GM18873 (cell line): ENCODE results near the gene ASB5.
"Not testable (repeated sequence)": the region's sequence is repeated elsewhere in the genome, so short reads cannot be mapped to it uniquely, and the experiment has no call there.

Experiments used
- ATAC-seq: cut with Tn5 transposase; IDR thresholded peaks from one replicate; pipeline ENCODE4 v1.9.1; 2021; ENCODE audit warnings: mild to moderate bottlenecking, moderate library complexity, moderate number of reproducible peaks; ENCODE audit not compliant: unreplicated experiment, low FRiP score

Gene ASB5, protein sequence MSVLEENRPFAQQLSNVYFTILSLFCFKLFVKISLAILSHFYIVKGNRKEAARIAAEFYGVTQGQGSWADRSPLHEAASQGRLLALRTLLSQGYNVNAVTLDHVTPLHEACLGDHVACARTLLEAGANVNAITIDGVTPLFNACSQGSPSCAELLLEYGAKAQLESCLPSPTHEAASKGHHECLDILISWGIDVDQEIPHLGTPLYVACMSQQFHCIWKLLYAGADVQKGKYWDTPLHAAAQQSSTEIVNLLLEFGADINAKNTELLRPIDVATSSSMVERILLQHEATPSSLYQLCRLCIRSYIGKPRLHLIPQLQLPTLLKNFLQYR

GRCh38 chr4:176268963-176269362 lies at the start of gene ASB5:
TSS of gene ASB5 (minus strand) at chr4:176269222. CDS start at chr4:176269108, 114 bp downstream.
- no peak for ATAC-seq

GRCh38 chr4:176313596-176314336 lies 44.7 kb upstream of the ASB5 start:
- ATAC-seq: no peak

GRCh38 chr4:176309772-176310171 lies 40.8 kb upstream of the ASB5 start:
- no peak for ATAC-seq

- peak; percentile 99 for ATAC-seq
Measured at GRCh38 chr4:176309046-176309445, 40.0 kb upstream of the ASB5 start.

DNA sequence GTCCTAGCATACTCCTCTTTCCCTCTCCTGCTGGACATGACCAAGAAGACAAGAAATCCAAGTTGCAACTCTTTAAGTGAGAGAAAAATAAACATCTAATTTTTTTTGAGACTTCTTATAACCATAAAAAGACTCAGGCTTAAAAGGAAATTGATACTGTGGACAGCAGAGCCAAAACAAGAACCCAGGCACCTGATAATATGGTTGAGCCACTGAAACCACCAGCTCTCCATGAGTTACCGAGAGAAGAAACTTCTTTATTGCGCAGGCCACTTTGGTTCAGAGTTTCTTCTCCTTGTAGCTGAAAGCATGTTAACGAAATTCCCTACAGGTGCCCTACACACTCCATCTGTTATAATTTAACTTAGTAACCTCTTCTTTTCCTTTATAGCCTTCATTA lies 39.4 kb upstream of the ASB5 start:
- ATAC-seq: no peak

DNA sequence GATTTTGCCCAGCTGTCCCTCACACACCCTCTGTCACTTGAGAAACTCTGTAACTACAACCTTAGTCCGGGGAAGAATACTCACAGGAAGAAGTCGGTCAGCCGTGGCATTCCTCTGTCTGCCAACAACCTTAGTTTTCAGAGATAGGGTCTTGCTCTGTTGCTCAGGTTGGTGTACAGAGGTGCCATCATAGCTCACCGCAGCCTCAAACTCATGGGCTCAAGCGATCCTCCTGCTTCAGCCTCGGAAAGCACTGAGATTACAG lies 38.6 kb upstream of the ASB5 start:
- ATAC-seq: no peak

- ATAC-seq: no peak
Measured at GRCh38 chr4:176306837-176307665, 38.0 kb upstream of the ASB5 start.

GRCh38 chr4:176303938-176304337 lies 34.9 kb upstream of the ASB5 start:
- no peak for ATAC-seq

DNA sequence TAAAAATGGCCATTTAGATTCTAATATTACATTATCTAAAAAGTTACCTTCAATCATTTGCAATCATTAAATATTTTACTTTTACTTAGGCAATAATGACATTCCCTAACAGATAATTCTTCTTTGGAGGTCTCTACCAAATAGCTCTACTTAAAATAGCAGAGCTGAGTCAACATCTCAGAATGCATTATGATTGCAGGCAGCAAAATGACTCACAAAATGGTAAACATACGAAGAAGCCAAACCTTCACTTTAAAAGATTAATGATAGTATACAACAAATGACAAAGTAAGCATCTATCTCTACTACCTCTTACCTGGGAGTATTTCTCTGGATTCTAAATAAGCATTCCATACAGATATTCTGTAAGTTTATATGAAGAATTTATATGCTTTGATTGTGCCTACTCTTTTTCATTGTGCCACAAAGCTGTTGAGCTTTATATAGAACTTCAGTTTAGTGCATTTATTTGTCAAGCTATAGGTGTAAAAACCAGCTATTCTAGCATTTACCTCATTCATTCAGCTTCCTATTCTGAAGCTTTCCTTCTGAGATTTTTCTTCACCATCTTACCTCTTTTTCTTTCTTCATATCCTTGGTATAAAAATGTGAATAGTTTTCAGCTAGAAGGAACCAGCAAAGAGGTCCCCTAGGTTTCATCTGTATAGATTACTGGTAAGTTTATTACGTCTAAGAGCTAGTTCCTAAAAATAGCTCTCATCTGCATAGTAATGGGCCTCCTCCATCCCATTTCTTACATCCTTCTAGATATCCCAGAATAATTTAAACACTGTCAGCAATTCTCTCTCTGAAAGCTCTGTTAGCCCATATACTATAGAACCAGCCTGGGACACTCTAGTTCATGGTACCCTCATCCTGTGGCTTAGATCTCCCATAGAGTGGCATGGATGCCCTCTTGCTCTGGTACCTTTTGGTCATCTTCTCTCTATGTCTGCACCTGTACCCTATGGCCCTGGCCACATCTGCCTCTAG lies 33.6 kb upstream of the ASB5 start:
- no peak for ATAC-seq

DNA sequence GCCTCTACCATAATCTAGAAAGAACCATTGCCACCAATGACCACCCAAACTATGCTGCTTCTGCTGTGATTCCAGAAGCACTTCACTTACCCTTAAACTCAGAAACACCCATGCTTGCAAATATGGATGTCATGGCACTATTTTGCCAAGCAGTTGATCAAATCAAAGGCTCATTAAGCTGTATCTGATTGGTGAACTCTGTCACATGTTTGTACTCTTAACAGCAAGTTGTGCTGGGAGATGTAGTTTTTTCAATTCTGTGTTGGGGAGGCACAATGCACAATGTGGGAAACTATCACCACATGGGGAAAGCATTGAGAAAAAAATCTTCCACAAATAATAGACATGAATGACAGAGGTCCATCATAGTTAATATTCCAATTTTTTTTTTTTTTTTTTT lies 31.5 kb upstream of the ASB5 start:
- ATAC-seq: no peak

DNA sequence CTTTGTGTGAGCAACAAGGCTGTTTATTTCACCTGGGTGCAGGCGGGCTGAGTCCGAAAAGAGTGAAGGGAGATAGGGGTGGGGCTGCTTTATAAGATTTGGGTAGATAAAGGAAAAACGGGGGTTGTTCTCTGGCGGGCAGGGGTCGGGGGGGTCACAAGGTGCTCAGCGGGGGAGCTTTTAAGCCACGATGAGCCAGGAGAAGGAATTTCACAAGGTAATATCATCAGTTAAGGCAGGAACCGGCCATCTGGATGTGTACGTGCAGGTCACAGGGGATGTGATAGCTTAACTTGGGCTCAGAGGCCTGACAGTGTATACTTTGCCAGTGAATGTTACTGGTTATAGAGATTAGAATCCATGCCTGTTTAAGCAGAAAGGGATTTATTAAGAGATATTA lies 31.0 kb upstream of the ASB5 start:
- ATAC-seq: no peak

DNA sequence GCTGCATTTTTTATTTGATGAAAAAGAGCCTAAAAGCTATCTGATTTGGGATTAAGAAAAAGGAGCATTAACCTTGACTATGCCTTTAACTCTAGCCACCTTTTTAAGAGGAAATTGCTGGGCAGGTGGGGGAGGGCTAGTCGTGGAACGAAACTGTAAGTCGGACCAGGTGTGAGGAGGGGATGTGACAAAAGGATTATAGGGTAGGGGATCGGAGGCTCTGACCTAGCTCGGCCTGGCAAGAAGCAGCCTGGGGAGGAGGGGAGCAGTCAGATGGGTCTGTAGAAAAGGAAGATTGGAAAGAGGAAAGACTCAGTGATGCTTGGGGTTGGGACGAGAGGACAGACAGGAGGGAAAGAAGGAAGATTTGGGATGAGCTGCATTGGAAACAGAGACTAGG lies 29.6 kb upstream of the ASB5 start:
- ATAC-seq: no peak

DNA sequence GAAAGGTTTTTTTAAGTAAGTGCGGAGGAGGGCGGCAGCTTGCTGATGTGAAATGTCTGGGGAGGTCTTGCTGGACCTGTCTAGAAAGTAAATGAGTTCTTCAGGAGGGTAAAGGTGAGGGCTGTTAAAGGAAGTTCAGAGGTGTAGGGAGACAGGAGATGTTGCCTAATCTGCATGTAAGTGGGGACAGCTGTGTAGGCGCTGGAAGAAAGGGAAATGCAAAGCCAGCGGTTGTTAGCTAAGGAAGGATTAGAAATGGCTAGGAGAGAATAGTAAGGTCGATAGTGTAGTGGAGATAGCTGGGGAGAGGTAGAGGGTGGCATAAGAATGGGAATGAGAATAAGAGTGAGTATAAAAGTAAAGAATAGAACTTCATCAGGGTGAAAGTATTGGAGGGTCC lies 26.9 kb upstream of the ASB5 start:
- not testable (repeated sequence) for ATAC-seq

DNA sequence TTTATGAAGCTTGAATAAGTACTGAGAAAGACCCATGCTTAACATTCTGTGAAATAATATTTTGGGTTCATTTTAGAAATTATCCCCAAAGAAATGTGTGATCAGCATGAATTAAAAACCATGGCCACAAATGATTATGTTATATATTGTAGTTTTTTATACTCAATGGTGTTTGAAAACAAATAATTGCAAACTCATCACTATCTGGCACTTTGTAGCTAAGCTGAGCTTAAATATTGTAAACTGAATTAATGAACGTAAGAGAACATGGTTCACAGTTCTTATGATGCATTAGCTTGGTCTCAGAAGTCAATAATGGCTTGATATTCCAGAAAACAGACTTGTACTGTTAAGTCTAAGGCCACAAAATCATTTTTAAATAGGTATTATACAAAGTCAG lies 24.6 kb upstream of the ASB5 start:
- no peak for ATAC-seq

- no peak for ATAC-seq
Measured at GRCh38 chr4:176292920-176293319, 23.9 kb upstream of the ASB5 start.

DNA sequence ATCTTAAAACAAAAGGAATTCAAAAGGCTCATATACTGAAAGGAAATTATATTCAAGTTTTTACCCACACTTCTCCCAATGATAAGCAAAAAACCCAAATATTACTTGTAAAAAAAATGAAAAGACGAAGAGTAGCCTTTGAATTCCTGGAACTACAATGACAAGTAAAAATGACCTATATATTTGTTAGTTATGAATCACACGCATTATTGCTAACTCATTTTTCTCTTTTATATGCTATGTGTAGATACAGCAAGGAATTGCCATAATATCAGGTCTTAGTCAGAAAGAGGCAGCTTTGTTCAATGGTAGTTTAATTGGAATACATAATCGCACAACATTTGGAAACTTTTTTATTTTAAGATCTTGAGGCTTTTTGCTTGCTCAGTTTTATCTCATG lies 22.7 kb upstream of the ASB5 start:
- ATAC-seq: no peak

- ATAC-seq: no peak
Measured at GRCh38 chr4:176290520-176290919, 21.5 kb upstream of the ASB5 start.

DNA sequence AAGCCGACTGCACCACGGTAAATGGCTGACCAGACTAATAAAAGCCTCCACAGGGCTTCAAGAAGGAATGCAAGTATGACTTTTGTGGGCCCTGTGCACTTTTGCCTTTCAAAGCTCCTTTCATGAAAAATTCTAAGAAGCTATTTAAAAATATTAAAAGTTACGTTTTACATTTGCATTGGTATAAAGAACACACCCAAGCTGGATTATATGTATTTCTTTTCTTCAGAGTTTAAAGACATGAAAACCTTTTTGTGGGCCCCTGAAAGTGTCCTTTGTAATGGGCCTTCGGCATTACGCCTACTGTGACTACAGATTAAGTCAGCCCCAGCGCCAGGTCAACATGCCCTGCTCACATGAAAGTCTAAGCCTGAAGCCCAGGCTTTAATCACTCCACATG lies 20.5 kb upstream of the ASB5 start:
- ATAC-seq: no peak

DNA sequence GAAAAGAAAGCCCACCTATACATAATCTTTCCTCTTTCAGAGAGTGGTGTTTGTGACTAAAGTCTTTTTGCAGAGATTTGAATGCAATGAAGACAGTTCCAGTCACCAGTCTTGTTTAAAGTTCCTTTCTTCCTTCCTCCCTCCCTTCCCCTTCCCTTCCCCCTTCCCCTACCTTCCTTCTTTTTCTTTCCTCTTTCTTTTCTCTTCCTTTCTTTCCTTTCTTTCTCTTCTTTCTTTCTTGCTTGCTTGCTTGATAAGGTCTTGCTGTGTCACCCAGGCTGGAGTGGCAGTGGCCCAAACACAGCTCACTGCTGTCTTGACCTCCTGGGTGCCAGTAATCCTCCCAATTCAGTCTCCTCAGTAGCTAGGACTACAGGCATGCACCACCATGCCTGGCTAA lies 19.0 kb upstream of the ASB5 start:
- no peak for ATAC-seq

GRCh38 chr4:176287546-176287945 lies 18.5 kb upstream of the ASB5 start:
- ATAC-seq: no peak
